ENCODE measurements around the gene RAB40C.

RAB40C gene

DNA sequence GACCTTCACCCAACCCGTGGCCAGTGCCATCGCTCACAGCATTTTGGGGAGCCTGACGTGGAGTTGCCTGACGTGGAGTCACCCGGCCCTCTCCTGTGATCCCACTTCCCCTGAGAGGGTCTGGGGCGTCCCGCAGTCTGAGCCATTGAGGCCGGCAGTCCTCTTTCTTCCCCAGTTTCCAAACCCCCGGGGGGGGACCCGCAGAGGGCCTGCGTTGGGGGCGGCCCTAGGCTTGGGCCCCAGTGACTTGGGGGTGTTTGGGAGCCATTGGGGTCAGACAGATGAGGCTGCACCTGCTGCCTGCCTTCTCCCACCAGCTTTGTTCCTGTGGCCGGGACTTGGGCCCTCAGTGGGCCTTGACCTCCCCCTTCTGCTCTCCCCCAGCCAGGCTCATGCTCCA is 79.8 kb downstream of the RAB40C start:
- TF ChIP-seq FOXP2 (optimal IDR thresholded peaks at IDR 0.05; ENCODE audit: borderline replicate concordance, extremely low read depth, extremely low read length, insufficient read depth) (no peak), TAF1 (IDR thresholded peaks at IDR 0.05; ENCODE audit: borderline replicate concordance, insufficient read depth, low read length) (no peak), POLR2AphosphoS5 (IDR thresholded peaks at IDR 0.05; ENCODE audit: low read depth, low read length) (no peak), SIN3A (IDR thresholded peaks at IDR 0.05; ENCODE audit: borderline replicate concordance, insufficient read depth, low read length) (no peak)
- TF ChIP-seq, protein P1, sequence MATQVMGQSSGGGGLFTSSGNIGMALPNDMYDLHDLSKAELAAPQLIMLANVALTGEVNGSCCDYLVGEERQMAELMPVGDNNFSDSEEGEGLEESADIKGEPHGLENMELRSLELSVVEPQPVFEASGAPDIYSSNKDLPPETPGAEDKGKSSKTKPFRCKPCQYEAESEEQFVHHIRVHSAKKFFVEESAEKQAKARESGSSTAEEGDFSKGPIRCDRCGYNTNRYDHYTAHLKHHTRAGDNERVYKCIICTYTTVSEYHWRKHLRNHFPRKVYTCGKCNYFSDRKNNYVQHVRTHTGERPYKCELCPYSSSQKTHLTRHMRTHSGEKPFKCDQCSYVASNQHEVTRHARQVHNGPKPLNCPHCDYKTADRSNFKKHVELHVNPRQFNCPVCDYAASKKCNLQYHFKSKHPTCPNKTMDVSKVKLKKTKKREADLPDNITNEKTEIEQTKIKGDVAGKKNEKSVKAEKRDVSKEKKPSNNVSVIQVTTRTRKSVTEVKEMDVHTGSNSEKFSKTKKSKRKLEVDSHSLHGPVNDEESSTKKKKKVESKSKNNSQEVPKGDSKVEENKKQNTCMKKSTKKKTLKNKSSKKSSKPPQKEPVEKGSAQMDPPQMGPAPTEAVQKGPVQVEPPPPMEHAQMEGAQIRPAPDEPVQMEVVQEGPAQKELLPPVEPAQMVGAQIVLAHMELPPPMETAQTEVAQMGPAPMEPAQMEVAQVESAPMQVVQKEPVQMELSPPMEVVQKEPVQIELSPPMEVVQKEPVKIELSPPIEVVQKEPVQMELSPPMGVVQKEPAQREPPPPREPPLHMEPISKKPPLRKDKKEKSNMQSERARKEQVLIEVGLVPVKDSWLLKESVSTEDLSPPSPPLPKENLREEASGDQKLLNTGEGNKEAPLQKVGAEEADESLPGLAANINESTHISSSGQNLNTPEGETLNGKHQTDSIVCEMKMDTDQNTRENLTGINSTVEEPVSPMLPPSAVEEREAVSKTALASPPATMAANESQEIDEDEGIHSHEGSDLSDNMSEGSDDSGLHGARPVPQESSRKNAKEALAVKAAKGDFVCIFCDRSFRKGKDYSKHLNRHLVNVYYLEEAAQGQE (IDR thresholded peaks at IDR 0.05; ENCODE audit: insufficient read depth in 1 of 2, low read depth in 2 of 2, low read length in 2 of 2): no peak

GRCh38 chr16:670485-671352 is 80.9 kb downstream of the RAB40C start:
- TF ChIP-seq POLR2AphosphoS5 (IDR thresholded peaks at IDR 0.05; ENCODE audit: low read depth, low read length) (no peak), FOXP2 (optimal IDR thresholded peaks at IDR 0.05; ENCODE audit: borderline replicate concordance, extremely low read depth, extremely low read length, insufficient read depth) (no peak), SIN3A (IDR thresholded peaks at IDR 0.05; ENCODE audit: borderline replicate concordance, insufficient read depth, low read length) (no peak), TAF1 (IDR thresholded peaks at IDR 0.05; ENCODE audit: borderline replicate concordance, insufficient read depth, low read length) (no peak)
- TF ChIP-seq, protein P1 (IDR thresholded peaks at IDR 0.05; ENCODE audit: insufficient read depth in 1 of 2, low read depth in 2 of 2, low read length in 2 of 2): no peak

DNA sequence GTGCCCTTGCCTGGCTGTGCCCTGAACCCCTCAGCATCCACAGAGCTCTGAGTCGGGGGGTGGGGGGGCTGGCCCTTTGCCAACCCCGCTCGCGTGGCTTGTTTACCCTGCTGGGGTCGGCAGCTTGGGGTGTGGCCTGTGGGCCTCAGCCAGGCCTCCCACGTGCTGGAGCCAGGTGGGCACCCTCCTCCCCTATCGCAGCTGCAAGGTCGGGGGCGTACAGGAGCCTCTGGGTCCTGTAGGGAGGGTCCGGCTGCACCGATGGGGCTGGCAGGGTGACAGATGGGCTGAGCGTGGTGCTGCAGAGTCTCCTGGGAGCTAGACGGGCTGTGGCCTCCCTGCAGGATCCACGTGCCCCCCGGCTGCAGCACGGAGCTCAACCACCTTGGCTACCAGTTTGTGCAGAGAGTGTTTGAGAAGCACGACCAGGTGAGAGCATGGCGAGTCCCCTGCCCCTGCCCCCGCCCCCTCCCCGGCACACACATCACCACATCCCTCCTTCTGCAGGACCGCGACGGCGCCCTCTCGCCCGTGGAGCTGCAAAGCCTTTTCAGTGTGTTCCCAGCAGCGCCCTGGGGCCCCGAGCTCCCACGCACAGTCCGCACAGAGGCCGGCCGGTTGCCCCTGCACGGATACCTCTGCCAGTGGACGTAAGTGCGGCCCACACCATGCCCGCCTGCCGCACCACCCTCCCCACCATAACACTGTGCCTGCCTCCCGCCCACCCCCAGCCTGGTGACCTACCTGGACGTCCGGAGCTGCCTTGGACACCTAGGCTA is 81.7 kb downstream of the RAB40C start:
- no peak for TF ChIP-seq TAF1 (IDR thresholded peaks at IDR 0.05; ENCODE audit: borderline replicate concordance, insufficient read depth, low read length)
- no peak for TF ChIP-seq SIN3A (IDR thresholded peaks at IDR 0.05; ENCODE audit: borderline replicate concordance, insufficient read depth, low read length)
- TF ChIP-seq FOXP2 (optimal IDR thresholded peaks at IDR 0.05; ENCODE audit: borderline replicate concordance, extremely low read depth, extremely low read length, insufficient read depth): no peak
- TF ChIP-seq, protein P1 (IDR thresholded peaks at IDR 0.05; ENCODE audit: insufficient read depth in 1 of 2, low read depth in 2 of 2, low read length in 2 of 2): no peak
- TF ChIP-seq POLR2AphosphoS5 (IDR thresholded peaks at IDR 0.05; ENCODE audit: low read depth, low read length): no peak

- TF ChIP-seq SIN3A (IDR thresholded peaks at IDR 0.05; ENCODE audit: borderline replicate concordance, insufficient read depth, low read length) (no peak), TAF1 (IDR thresholded peaks at IDR 0.05; ENCODE audit: borderline replicate concordance, insufficient read depth, low read length) (no peak), POLR2AphosphoS5 (IDR thresholded peaks at IDR 0.05; ENCODE audit: low read depth, low read length) (no peak), FOXP2 (optimal IDR thresholded peaks at IDR 0.05; ENCODE audit: borderline replicate concordance, extremely low read depth, extremely low read length, insufficient read depth) (no peak)
- TF ChIP-seq, protein P1 (IDR thresholded peaks at IDR 0.05; ENCODE audit: insufficient read depth in 1 of 2, low read depth in 2 of 2, low read length in 2 of 2): no peak
Observed at GRCh38 chr16:672371-672770, 82.5 kb downstream of the RAB40C start.
